ENCODE measurements around the gene TMEM178B. TPM values are rescaled to one million over a fixed set of nuclear protein-coding genes. Genes with fewer than 3 reads are reported as not detected.

The TMEM178B gene
- total RNA-seq, 2 donors from 2014 or later: 0.92 to 0.95 TPM

DNA sequence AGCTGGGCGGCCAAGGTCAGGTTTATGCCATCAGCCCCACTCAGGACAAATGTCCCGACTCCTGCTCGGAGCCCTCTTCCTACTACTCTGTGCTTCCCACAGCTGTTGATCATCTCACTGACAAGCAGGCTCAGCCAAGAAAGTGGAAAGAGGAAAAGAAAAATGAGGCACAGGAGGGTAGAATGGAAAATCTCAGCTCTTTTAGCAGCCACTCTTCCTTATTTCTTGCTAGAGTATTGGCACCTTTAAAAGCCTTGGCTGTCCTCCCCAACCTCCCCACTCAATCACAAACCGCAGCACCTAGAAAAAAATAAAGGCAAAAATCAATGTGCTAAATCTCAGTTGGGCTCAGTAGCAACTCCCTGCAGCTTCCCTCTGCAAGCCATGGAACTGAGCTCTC, 442.1 kb downstream of the TMEM178B start:
- Histone ChIP-seq H3K27ac (no peak overlapping the region), H3K4me1 (ENCODE audit: control insufficient read depth in 1 of 2, low read depth in 2 of 2) (peaks cover 0 to 8% of the 10 kb centered on the region in 2 donors), H3K9me3 (no peaks in the 10 kb centered on the region), H3K36me3 (no peaks in the 10 kb centered on the region), H3K27me3 (replicated peaks; ENCODE audit: insufficient read depth) (no peaks in the 10 kb centered on the region), H3K4me3 (no peak overlapping the region)
- ATAC-seq (ENCODE audit: insufficient number of reproducible peaks, low FRiP score, low read depth) (no peak), DNase-seq (ENCODE audit: low spot score) (no peak)
- TF ChIP-seq, protein P1, sequence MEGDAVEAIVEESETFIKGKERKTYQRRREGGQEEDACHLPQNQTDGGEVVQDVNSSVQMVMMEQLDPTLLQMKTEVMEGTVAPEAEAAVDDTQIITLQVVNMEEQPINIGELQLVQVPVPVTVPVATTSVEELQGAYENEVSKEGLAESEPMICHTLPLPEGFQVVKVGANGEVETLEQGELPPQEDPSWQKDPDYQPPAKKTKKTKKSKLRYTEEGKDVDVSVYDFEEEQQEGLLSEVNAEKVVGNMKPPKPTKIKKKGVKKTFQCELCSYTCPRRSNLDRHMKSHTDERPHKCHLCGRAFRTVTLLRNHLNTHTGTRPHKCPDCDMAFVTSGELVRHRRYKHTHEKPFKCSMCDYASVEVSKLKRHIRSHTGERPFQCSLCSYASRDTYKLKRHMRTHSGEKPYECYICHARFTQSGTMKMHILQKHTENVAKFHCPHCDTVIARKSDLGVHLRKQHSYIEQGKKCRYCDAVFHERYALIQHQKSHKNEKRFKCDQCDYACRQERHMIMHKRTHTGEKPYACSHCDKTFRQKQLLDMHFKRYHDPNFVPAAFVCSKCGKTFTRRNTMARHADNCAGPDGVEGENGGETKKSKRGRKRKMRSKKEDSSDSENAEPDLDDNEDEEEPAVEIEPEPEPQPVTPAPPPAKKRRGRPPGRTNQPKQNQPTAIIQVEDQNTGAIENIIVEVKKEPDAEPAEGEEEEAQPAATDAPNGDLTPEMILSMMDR (IDR thresholded peaks at IDR 0.05): no peak

DNA sequence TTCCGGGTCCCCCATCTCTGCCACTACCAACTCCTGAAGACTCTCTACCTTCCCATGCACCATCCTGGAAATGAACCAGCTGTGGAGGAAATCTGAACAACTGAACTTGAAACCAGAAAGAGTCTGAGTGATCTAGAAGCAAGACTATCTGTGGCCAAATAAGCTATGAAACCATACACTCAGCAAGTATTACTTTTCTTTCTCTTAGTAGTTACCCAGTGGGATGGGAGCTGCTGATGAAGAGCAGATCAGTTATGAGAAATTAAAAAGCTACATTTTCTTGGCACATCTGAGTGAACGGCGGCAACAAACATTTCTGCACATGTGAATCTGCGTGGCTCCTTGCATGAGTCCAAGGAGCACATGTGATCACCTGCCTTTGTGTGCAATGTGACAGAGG, 445.8 kb downstream of the TMEM178B start:
- H3K27ac ChIP-seq: no peak overlapping the region
- TF ChIP-seq, protein P1 (IDR thresholded peaks at IDR 0.05): no peak
- no peak overlapping the region for H3K4me3 ChIP-seq
- H3K27me3 ChIP-seq (replicated peaks; ENCODE audit: insufficient read depth): no peaks in the 10 kb centered on the region
- DNase-seq (ENCODE audit: low spot score) (no peak), ATAC-seq (ENCODE audit: insufficient number of reproducible peaks, low FRiP score, low read depth) (no peak)
- H3K36me3 ChIP-seq: no peaks in the 10 kb centered on the region
- H3K4me1 ChIP-seq (ENCODE audit: control insufficient read depth in 1 of 2, low read depth in 2 of 2): no peaks in the 10 kb centered on the region
- H3K9me3 ChIP-seq: no peaks in the 10 kb centered on the region

DNA sequence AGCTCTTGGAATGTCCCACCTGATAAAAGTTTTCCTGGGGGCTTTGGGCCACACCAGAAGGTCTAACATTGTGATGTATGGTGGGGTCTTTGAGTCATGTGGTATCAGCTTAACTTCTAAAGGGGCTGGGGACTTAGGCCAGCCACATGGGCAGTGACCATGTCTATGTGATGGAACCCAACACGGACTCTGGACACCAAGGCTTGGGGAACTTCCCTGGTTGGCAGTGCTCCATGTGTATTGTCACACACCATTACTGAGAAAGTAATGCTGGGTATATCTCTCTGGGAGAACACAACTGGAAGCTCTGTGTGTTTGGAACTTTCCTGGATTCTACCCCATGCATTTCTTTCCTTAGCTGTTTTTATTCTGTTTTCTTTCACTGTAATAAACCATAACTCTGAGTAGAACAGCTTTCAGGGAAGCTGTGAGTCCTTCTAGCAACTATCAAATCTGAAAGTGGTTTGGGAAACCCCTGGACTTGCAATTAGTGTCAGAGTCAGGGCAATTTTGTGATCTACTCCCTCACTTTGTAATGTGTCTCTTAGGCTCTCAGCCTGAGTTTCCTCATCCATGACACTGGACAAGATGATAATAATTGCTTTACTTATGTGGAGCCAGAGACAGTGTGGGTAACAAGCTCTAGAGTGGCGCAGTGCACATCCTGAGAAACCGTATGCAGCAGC, 448.9 kb downstream of the TMEM178B start:
- no peak for DNase-seq (ENCODE audit: low spot score)
- TF ChIP-seq, protein P1 (IDR thresholded peaks at IDR 0.05): no peak
- no peak for ATAC-seq (ENCODE audit: insufficient number of reproducible peaks, low FRiP score, low read depth)
- H3K27ac ChIP-seq: no peak overlapping the region
- H3K27me3 ChIP-seq (replicated peaks; ENCODE audit: insufficient read depth): no peaks in the 10 kb centered on the region
- H3K4me1 ChIP-seq (ENCODE audit: control insufficient read depth in 1 of 2, low read depth in 2 of 2): no peaks in the 10 kb centered on the region
- H3K36me3 ChIP-seq: no peaks in the 10 kb centered on the region
- no peak overlapping the region for H3K4me3 ChIP-seq
- H3K9me3 ChIP-seq: no peaks in the 10 kb centered on the region

GRCh38 chr7:141525973-141526514, 452.2 kb downstream of the TMEM178B start:
- ATAC-seq (ENCODE audit: insufficient number of reproducible peaks, low FRiP score, low read depth): no peak
- no peaks in the 10 kb centered on the region for H3K4me1 ChIP-seq (ENCODE audit: control insufficient read depth in 1 of 2, low read depth in 2 of 2)

GRCh38 chr7:141527076-141527475, 453.2 kb downstream of the TMEM178B start:
- no peaks in the 10 kb centered on the region for H3K9me3 ChIP-seq
- H3K27ac ChIP-seq: no peak overlapping the region
- H3K27me3 ChIP-seq (replicated peaks; ENCODE audit: insufficient read depth): no peaks in the 10 kb centered on the region
- no peak overlapping the region for H3K4me3 ChIP-seq
- ATAC-seq (ENCODE audit: insufficient number of reproducible peaks, low FRiP score, low read depth): no peak
- no peak for DNase-seq (ENCODE audit: low spot score)
- TF ChIP-seq, protein P1 (IDR thresholded peaks at IDR 0.05): no peak
- H3K4me1 ChIP-seq (ENCODE audit: control insufficient read depth in 1 of 2, low read depth in 2 of 2): no peaks in the 10 kb centered on the region
- no peaks in the 10 kb centered on the region for H3K36me3 ChIP-seq

More at GRCh38 chr7:141525973-141526514, 452.2 kb downstream of the TMEM178B start:
- Histone ChIP-seq H3K27me3 (replicated peaks; ENCODE audit: insufficient read depth) (no peaks in the 10 kb centered on the region), H3K9me3 (no peaks in the 10 kb centered on the region), H3K36me3 (no peaks in the 10 kb centered on the region), H3K27ac (no peak overlapping the region), H3K4me3 (no peak overlapping the region)
- DNase-seq (ENCODE audit: low spot score): no peak
- TF ChIP-seq, protein P1 (IDR thresholded peaks at IDR 0.05): no peak
